Stomach (tissue), 4 donors: ENCODE measurements around the gene PYROXD2.

ENCODE experiments used
- CTCF ChIP-seq, 7 experiments: fragments of 450-650 bp in 4 of 7; fragments of 200-600 bp in 3 of 7; sonication (generic) in 3 of 7; IDR thresholded peaks; one replicate each; pipeline ENCODE4 v1.5.1; 2016 to 2019; ENCODE audit warnings: antibody characterized with exemption in 7 of 7, control low read depth in 2 of 7, mild to moderate bottlenecking in 1 of 7
- EP300 ChIP-seq: sonication (generic); formaldehyde crosslinking; IDR thresholded peaks from one replicate; pipeline ENCODE4 v1.6.1; 2017; ENCODE audit warnings: antibody characterized with exemption
- POLR2A ChIP-seq, 4 donors: fragments of 450-650 bp; IDR thresholded peaks; one replicate each; pipeline ENCODE4 v1.6.1; 2016; ENCODE audit warnings: antibody characterized with exemption in 4 of 4, control low read depth in 2 of 4, mild to moderate bottlenecking in 1 of 4, moderate library complexity in 1 of 4
- POLR2AphosphoS5 ChIP-seq, 3 donors: sonication (generic); formaldehyde crosslinking; IDR thresholded peaks; one replicate each; pipeline ENCODE4 v1.6.1; 2016; ENCODE audit warnings: antibody characterized with exemption in 3 of 3

- TF ChIP-seq POLR2AphosphoS5 (IDR thresholded peaks at IDR 0.05) (no peak), CTCF (IDR thresholded peaks at IDR 0.05) (no peak), POLR2A (IDR thresholded peaks at IDR 0.05) (no peak), EP300 (no peak)
These were observed 23.7 kb upstream of the PYROXD2 start for GRCh38 chr10:98438715-98439114.
